ENCODE data around the gene HFM1. TPM values are rescaled to one million over a fixed set of nuclear protein-coding genes. Genes with fewer than 3 reads are reported as not detected.

HFM1 gene
- total RNA-seq, 2 experiments from 2014 or later = 1.3 to 1.4 TPM

DNA sequence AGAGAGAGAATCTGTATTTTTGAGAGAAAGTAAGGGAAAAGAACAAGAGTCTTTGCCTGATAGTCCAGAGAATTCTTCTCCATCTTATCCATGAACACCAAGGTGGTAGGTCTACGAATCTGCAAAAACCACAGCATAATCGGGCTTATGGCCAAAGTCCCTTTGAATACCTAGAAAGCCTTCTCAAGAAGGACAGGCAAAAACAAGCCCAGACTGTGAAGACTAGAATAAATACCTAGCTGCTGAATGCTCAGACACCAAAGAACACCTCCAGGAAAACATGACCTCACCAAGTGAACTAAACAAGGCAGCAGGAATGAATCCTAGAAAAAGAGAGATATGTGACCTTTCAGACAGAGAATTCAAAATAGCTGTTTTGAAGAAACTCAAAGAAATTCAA, 79.2 kb downstream of the HFM1 start:
- H2AFZ ChIP-seq (ENCODE audit: low read length) = no peak overlapping the region
- H3K9me3 ChIP-seq (ENCODE audit: low read length) = no peaks in the 10 kb centered on the region
- no peak overlapping the region for H3K4me3 ChIP-seq (ENCODE audit: low read depth, low read length, poor library complexity, severe bottlenecking)
- H3K36me3 ChIP-seq (ENCODE audit: insufficient read depth, low read length) = no peaks in the 10 kb centered on the region
- no peak overlapping the region for H3K27ac ChIP-seq (ENCODE audit: low read depth, low read length, poor library complexity, severe bottlenecking)
- no peak overlapping the region for H3K4me2 ChIP-seq (ENCODE audit: low read length)
- no peaks in the 10 kb centered on the region for H3K9me2 ChIP-seq (ENCODE audit: insufficient read depth, low read length)
- ChIA-PET CTCF (ENCODE audit: unreplicated experiment) (no interaction called here), POLR2A (no interaction called here)
- BruUV-seq (replicated peaks) = no TSS peak
- no peaks in the 10 kb centered on the region for H3K4me1 ChIP-seq (ENCODE audit: insufficient read depth, low read length, poor library complexity, severe bottlenecking)
- intact Hi-C loops (cut with micrococcal nuclease; ENCODE audit: unreplicated experiment) = no loop called here
- H3K79me2 ChIP-seq (ENCODE audit: insufficient read depth, low read depth, low read length) = no peaks in the 10 kb centered on the region
- H4K20me1 ChIP-seq (ENCODE audit: insufficient read depth, low read length) = no peaks in the 10 kb centered on the region
- no peak for TF ChIP-seq EZH2phosphoT487 (IDR thresholded peaks at IDR 0.05; ENCODE audit: borderline replicate concordance, low read depth, low read length)
- TF ChIP-seq, protein P1, sequence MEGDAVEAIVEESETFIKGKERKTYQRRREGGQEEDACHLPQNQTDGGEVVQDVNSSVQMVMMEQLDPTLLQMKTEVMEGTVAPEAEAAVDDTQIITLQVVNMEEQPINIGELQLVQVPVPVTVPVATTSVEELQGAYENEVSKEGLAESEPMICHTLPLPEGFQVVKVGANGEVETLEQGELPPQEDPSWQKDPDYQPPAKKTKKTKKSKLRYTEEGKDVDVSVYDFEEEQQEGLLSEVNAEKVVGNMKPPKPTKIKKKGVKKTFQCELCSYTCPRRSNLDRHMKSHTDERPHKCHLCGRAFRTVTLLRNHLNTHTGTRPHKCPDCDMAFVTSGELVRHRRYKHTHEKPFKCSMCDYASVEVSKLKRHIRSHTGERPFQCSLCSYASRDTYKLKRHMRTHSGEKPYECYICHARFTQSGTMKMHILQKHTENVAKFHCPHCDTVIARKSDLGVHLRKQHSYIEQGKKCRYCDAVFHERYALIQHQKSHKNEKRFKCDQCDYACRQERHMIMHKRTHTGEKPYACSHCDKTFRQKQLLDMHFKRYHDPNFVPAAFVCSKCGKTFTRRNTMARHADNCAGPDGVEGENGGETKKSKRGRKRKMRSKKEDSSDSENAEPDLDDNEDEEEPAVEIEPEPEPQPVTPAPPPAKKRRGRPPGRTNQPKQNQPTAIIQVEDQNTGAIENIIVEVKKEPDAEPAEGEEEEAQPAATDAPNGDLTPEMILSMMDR (conservative IDR thresholded peaks at IDR 0.05; ENCODE audit: low read length) = no peak
- no peak for DNase-seq (ENCODE audit: low spot score)

DNA sequence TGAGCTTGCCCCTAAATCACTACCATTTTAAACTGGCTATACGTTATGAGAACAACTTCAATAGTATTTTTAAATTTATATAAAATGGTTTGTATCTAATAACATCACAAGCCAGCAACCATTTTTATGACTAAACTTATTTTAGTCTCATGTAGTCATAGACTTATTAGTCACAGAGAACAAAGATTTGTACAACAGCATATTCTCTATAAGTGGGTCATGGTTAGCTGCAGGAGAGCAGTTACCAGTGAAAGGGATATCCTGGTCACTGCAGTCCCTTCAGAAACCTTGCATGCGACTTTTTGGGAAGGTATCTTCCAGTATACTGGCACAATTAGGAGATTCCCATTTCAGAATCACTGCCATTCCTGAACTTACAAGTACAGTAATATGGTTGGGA, 90.0 kb downstream of the HFM1 start:
- ChIA-PET CTCF (ENCODE audit: unreplicated experiment) (no interaction called here), POLR2A (no interaction called here)
- Histone ChIP-seq H3K4me3 (ENCODE audit: low read depth, low read length, poor library complexity, severe bottlenecking) (no peak overlapping the region), H3K9me2 (ENCODE audit: insufficient read depth, low read length) (0 out of 2 replicates have a peak, but pooled peaks cover 2% of the 10 kb centered on the region), H3K79me2 (ENCODE audit: insufficient read depth, low read depth, low read length) (no peaks in the 10 kb centered on the region), H2AFZ (ENCODE audit: low read length) (no peak overlapping the region), H3K4me2 (ENCODE audit: low read length) (no peak overlapping the region), H3K4me1 (ENCODE audit: insufficient read depth, low read length, poor library complexity, severe bottlenecking) (no peaks in the 10 kb centered on the region), H3K9me3 (ENCODE audit: low read length) (no peaks in the 10 kb centered on the region), H3K36me3 (ENCODE audit: insufficient read depth, low read length) (no peaks in the 10 kb centered on the region), H3K27ac (ENCODE audit: low read depth, low read length, poor library complexity, severe bottlenecking) (no peak overlapping the region), H4K20me1 (ENCODE audit: insufficient read depth, low read length) (no peaks in the 10 kb centered on the region)
- intact Hi-C loops (cut with micrococcal nuclease; ENCODE audit: unreplicated experiment) = no loop called here
- DNase-seq (ENCODE audit: low spot score) = no peak
- no TSS peak for BruUV-seq (replicated peaks)
- TF ChIP-seq, protein P1 (conservative IDR thresholded peaks at IDR 0.05; ENCODE audit: low read length) = no peak
- TF ChIP-seq EZH2phosphoT487 (IDR thresholded peaks at IDR 0.05; ENCODE audit: borderline replicate concordance, low read depth, low read length) = no peak

DNA sequence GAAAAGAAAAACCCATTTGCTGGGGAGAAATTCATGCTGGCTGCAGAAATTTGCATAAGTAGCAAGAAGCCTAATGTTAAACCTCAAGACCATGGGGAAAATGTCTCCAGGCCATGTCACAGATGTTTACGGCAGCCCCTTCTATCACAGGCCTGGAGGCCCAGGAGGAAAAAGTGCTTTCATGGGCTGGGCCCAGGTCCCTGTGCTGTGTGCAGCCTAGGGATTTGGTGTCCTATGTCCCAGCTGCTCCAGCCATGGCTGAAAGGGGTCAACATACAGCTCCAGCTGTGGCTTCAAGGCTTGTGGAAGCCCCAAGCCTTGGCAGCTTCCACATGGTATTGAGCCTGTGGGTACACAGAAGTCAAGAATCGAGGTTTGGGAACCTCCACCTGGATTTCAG, 93.0 kb downstream of the HFM1 start:
- no peak overlapping the region for H3K27ac ChIP-seq (ENCODE audit: low read depth, low read length, poor library complexity, severe bottlenecking)
- ChIA-PET CTCF (ENCODE audit: unreplicated experiment) (no interaction called here), POLR2A (no interaction called here)
- H3K9me2 ChIP-seq (ENCODE audit: insufficient read depth, low read length) = no peaks in the 10 kb centered on the region
- no peaks in the 10 kb centered on the region for H3K79me2 ChIP-seq (ENCODE audit: insufficient read depth, low read depth, low read length)
- H3K4me3 ChIP-seq (ENCODE audit: low read depth, low read length, poor library complexity, severe bottlenecking) = no peak overlapping the region
- H2AFZ ChIP-seq (ENCODE audit: low read length) = no peak overlapping the region
- no peaks in the 10 kb centered on the region for H3K4me1 ChIP-seq (ENCODE audit: insufficient read depth, low read length, poor library complexity, severe bottlenecking)
- H4K20me1 ChIP-seq (ENCODE audit: insufficient read depth, low read length) = no peaks in the 10 kb centered on the region
- no peak overlapping the region for H3K4me2 ChIP-seq (ENCODE audit: low read length)
- DNase-seq (ENCODE audit: low spot score) = no peak
- no peaks in the 10 kb centered on the region for H3K36me3 ChIP-seq (ENCODE audit: insufficient read depth, low read length)
- no peaks in the 10 kb centered on the region for H3K9me3 ChIP-seq (ENCODE audit: low read length)
- intact Hi-C loops (cut with micrococcal nuclease; ENCODE audit: unreplicated experiment) = no loop called here
- no TSS peak for BruUV-seq (replicated peaks)
- no peak for TF ChIP-seq EZH2phosphoT487 (IDR thresholded peaks at IDR 0.05; ENCODE audit: borderline replicate concordance, low read depth, low read length)
- TF ChIP-seq, protein P1 (conservative IDR thresholded peaks at IDR 0.05; ENCODE audit: low read length) = no peak

Data from OCI-LY7 (cell line).